NCI-H774 (cell line): ENCODE results near the gene ZNFX1.
"Not testable (repeated sequence)": the region's sequence is repeated elsewhere in the genome, so short reads cannot be mapped to it uniquely, and the experiment has no call there.

Experiments used
- DNase-seq: peaks from one replicate; lab custom pipeline; 2025; lab: John Stamatoyannopoulos, UW

The ZNFX1 gene

DNA sequence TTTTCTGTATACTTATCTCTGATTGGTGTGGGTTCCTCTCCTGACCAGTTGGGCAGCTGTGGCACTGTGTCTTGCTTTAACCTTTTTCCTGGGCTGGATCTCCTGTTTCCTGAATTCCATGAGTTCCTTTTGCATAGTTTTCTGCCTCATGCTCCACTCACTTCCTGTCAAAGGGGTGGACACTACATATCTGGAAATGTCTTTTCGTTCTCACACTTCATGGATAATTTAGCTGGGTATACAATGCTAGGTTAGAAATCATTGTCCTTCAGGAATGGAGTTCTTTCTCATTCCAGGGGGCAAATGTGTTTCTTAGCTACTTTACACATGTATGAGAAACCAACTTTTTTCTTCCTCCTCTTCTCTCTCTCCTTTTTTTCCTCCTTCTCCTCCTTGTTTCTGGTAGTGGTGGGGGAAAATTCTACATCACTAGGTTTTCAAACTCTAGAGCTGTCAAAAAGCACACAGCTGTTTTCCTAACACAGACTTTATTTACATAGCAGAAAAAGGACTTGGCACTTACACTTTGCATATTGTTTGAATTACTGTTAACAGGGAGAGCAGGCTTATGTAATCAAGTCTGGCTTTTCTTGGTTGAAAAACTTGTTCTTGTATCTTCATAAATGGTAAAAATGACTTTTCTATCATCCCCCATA is 67.6 kb downstream of the ZNFX1 start:
- no peak for DNase-seq

DNA sequence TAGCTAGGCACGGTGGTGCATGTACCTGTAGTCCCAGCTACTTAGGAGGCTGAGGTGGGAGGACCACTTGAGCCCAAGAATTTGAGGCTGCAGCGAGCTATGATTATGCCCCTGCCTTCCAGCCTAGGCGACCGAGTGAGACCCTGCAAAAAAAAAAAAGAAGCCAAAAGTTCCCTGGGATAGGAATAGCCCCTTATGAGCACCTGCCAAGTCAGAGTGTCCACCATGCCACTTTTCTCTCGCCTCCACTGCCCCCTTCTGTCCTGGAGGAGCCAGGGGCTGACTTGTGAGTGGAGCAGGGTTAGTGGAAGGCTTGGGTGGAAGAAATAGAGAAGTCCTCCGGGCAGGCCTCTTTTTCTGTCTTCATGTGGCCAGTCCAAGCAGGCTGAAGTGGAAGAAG is 70.8 kb downstream of the ZNFX1 start:
- no peak for DNase-seq

DNA sequence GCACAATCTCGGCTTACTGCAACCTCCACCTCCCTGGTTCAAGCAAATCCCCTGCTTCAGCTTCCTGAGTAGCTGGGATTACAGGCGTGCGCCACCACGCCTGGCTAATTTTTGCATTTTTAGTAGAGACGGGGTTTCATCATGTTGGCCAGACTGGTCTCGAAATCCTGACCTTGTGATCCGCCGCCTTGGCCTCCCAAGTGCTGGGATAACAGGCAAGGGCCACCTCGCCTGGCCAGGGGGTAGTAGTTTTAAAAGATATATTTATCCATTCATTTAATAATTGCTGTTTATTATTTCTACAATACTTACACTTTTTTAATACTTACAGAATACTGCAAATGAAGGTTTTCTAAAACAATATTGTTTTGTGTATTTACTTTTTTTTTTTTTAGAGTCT is 74.1 kb downstream of the ZNFX1 start:
- no peak for DNase-seq

DNA sequence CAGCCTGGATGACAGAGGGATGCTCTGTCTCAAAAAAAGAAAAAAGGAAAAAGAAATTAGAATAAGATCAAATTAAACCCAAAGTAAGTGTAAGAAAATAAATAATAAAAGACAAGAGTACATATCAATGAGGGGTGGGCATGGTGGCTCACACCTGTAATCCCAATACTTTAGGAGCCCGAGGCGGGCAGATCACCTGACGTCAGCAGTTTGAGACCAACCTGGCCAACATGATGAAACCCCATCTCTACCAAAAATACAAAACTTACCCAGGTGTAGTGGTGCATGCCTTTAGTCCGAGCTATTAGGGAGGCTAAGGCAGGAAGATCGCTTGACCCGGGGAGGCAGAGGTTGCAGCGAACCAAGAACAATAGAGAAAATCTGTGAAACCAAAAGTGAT is 74.8 kb downstream of the ZNFX1 start:
- DNase-seq = no peak

DNA sequence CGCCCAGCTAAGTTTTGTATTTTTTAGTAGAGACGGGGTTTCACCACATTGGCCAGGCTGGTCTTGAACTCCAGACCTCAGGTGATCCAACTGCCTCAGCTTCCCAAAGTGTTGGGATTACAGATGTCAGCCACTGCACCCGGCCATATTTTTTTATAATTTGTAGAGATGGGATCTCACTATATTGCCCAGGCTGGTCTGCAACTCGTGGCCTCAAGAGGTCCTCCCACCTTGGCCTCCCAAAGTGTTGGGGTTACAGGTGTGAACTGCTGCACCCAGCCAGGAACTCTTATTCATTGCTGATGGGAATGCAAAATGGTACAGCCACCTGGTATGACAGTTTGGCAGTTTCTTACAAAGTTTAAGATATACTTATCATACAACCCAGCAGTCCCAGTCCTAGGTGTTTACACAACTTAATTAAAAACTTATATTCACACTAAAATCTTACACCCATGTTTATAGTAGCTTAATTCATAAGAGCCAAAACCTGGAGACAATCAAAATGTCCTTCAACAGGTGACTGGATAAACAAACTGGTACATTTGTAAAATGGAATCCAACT is 78.0 kb downstream of the ZNFX1 start:
- no peak for DNase-seq

DNA sequence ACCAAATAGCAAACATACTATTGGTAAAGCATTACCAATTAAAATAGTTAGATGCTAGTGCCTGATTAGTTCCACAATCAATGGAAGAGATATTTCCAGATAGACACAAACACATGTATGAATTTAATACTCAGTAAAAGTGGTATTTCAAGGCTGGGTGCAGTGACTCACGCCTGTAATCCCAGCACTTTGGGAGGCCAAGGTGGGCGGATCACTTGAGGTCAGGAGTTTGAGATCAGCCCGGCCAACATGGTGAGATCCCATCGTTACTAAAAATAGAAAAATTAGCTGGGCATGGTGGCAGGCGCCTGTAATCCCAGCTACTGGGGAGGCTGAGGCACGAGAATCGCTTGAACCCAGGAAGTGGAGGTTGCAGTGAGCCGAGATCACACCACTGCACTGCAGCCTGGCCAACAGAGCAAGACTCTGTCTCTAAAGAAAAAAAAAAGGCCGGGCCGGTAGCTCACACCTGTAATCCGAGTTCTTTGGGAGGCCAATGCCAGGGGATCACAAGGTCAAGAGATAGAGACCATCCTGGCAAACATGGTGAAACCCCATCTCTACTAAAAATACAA is 84.8 kb downstream of the ZNFX1 start:
- DNase-seq = not testable (repeated sequence)
